HUDEP-2 (cell line): ENCODE results near the gene LEF1.
"Not testable (repeated sequence)": the region's sequence is repeated elsewhere in the genome, so short reads cannot be mapped to it uniquely, and the experiment has no call there.

ENCODE experiments used
- DNase-seq, 76 experiments: peaks; one replicate each; lab custom pipeline; 2025; ENCODE audit not compliant: unreplicated experiment in 76 of 76; lab: John Stamatoyannopoulos, UW

LEF1 gene

DNA sequence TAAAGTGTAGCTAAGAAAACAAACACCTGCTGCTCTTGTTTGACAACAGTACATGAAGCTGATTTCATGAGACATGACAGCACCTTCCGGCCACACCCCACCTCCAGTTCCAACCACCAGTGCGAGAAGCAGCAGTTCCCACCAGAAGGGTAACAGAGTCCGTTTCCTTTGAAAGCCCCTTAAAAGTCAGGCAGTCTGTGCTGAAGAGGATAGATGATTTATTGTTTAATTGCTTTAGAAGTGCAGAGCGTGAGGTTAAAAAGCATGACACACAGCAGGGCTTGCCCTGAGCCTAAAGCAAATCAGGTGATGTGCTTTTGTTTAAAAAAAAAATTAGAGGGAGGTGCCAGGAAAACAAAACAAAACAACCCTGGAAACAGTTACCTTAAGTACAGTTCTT lies 96.4 kb downstream of the LEF1 start:
- no peak for DNase-seq

DNA sequence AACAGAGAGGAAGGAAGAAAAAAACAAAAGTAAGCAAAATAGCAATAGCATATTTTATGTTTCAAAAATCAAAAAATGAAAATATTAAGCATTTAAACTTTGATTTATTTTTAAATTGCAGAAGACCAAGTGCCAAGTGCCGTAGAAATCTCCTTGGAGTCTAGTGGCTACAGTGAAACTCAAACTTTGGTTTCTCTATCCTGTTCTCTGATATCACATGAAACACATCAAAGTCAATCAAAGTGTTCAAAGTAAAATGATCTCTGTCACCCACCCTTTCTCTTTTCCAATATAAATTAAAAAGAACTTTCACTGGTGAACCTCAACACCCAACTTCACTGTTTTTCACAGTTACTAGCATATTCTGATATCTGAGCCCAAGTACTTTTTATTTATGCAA lies 98.0 kb downstream of the LEF1 start:
- no peak for DNase-seq

DNA sequence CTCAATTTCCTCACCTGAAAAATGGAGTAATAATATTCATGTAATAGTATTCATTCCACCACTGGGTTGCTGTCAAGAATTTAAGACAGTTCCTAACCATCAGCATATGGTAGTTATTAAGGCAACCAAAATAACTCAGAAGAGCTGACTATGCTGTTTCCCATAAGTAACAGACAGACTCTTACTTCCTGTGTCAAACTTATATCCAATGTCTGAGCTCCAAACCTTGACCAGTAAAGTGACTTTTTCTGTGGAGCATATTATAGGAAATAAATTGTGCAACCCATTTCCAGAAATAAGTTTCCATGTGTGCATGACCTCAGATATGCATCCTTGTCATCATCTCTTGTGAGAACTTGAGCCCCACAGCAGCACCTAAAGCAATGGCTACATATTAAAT lies 100.3 kb downstream of the LEF1 start:
- DNase-seq: no peak

DNA sequence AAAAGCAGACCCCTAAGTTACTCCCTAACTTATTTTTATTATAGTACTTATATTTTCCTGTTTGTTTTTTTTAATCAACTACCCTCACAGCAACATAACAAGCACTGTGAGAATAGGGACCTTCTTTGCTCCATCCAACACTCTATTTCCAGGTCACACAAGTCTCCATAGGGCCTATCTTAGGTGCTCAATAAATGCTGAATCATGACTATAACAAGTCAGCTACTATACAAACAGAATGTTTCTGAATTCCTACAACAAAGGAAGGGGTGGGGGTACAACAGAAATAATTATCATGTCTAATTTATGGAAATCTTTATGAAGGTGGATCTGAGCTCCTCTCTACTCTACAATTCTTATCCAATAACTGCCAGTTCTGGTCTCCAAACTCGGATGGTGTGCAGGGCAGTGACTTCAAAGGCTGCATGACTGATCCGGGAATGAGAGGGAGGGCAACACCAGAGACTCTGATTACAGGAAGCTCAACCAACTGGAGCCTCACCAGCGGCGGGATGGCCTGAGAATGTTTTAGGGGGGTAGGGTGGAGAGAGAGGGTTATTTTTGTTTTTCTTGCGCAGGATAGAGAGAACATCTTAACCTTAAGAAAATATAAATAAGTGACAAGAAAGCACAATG lies 107.9 kb downstream of the LEF1 start:
- no peak for DNase-seq

DNA sequence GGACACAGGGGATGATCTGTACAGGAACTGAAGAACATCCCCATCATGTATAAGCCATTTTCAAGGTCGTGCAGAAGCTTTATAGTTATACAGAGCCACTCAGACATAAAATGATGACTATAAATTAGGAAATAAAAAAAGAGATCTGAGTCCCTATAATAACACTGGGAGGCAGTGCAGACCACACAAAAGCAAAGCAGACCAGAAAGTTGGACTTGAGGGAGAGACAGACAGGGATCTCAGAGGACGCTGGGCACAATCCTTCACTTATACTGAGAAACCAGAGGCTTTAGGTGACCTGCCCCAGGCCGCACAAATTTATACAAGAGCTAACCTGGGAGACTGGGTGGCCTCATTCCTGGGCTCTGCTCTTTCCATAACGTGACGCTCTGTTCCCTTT lies 108.6 kb downstream of the LEF1 start:
- DNase-seq: peak in 3 of 76 experiments; percentile 3 to 10 (median 5)

DNA sequence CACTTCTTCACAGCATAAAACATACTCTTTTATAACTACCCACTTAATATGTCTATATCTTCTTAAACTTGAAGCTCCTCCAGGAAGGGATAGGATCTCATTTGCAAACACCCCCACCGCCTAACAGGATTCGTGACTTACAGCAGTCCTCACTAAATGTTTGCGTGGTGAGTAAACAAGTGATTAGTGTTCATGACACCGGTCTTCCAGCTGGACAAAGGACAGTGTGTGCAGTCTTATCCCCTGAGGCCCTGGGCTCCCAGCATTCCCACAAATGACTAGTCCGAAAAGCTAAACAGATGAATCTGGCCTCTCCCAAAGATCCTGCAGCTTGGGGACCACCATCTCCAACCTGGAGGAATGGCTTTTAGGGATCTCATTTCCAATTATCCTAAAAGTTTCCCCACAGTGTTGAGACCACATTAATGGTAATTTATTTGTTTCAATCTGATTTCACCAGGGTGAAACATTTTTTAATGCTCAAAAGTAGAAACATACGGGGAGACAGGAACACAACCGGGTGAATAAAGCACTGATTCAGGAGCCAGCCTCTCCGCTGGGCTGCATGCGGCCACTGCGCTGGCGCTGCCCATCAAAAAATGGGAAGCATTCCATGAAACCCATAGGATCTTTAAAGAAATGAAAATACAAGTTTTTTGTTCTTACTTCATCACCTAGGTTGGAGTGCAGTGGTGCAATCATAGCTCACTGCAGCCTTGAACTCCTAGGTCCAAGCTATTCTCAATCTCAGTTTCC lies 109.9 kb downstream of the LEF1 start:
- DNase-seq: no peak

- DNase-seq: no peak
These were observed 112.3 kb downstream of the LEF1 start for GRCh38 chr4:108056418-108056817.

DNA sequence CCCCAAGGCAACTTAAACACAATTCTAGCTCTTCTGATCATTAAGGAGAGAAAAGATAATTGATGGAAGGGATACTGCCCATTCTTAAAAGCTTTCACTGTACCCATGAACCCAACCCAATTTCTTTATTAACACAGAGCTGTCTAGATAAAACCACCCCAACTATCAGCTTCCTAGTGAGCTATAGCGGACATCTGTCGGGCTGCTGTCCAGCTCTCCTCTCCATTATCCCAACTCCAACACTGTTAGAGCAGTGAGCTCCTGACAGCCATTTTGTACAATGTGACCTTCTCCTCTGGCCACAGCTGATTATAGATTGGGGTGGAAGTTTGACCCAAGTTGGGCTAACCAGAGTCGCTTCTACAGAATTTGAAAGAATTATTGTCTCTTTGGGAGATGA lies 112.9 kb downstream of the LEF1 start:
- DNase-seq: no peak

DNA sequence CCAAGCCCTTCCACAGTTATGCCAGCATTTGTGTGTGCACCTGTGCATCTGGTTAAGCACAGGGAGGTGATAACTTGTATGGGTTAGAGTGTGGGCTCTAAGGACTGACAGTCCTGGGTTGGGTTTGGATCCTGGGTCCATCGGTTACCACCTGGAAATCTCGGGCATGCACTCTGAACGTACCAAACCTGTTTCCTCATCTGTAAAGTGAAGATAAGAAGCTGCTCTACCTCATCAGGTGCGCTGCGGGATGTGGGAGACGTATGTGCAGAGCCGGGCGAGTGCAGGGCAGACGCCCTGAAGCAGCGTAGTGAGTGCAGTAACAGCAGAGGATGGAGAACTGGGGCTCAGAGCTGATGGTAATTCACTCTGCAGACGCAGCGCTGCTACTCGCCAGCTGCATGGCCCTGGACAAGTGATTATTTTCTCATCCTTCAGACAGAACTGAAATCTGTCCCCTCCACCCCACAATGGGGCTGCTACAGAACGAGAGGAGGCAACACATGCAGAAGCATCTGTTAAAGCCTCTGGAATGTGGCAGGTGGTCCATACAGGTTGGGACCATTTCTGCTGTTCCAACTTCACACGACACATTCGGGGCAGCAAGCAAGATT lies 114.6 kb downstream of the LEF1 start:
- DNase-seq: no peak

- no peak for DNase-seq
These were observed 115.5 kb downstream of the LEF1 start for GRCh38 chr4:108053251-108053711.

DNA sequence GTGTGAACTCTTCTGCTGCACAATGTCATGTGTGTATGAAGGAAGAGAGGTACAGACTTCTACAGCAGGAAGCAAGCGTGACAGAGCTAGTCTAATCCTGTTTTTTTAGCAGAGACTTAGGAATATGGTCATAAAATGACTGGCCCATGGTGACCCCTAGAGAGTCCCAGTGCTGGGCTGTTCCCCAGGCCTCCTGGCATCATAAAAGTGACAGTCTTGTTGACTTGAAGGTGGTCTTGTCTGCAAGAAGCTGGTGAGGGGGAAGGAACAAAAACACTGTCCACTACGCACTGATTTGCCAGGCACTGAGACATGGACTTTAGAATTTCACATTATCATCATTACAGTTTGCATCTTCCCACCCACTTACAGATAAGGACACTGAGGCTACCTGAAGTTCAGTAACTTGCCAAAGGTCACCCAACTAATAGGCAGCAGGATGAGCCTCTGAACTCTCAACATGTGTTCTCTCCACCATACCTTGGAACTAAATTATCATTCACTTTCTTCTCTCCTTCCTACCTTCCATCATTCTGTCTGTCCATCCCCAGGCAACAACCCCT lies 116.1 kb downstream of the LEF1 start:
- no peak for DNase-seq

DNA sequence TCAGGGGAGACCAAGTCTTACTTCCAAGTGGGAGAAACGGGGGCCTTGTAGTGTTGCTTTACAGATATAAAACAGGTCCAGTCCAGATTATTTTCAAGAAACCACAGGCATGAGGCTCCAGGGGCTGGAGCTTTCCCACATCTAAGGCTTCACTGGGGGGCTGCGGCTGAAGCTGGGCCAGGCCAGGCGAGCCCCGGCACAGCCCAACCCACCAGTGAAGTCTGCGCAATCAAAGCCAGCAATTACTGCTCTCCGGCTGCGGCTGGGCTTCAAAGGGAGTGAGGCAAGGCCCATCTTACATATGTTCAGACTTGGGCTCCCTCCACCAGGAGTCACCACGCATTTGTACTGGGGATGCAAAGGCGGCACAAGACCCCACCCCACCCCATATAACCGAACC lies 117.4 kb downstream of the LEF1 start:
- DNase-seq: no peak

DNA sequence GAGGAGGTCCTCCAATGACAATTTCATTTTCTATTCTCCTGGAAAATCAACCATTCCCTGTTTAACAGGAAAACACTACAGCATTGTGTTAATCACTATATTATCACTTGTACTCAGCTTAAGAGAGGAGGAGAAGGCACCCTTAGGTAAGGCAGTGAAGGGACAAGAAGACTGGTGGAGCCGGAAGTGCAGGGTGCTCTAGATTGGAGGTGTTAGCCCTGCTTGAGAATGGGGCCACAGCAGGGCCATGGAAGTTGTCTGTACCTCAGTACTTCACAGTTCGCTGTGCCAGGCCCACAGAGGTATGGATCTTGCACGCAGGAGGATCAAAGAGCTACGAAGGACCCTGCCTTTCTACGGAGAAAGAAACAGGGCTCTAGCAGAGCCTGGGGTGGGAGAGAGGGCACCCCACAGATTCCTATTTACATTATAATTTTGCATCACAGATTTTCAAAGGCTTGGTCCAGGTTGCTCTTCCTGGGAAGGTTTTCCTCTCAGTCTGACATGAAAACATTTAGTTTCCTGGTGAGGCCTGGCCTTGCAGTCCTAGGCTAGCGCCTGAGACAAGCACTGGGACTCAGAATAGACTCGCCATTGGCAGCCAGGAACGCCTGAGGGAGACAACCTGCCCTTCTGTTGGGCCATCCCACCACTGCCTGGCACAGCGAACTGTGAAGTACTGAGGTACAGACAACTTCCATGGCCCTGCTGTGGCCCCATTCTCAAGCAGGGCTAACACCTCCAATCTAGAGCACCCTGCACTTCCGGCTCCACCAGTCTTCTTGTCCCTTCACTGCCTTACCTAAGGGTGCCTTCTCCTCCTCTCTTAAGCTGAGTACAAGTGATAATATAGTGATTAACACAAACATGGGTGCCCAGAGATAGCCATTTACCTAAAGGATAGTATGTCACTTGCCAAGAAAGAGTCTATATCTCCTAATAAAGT lies 118.3 kb downstream of the LEF1 start:
- DNase-seq: not testable (repeated sequence)

GRCh38 chr4:108049406-108049805 lies 119.3 kb downstream of the LEF1 start:
- DNase-seq: no peak

- DNase-seq: no peak
These were observed 119.7 kb downstream of the LEF1 start for GRCh38 chr4:108048997-108049396.

- no peak for DNase-seq
These were observed 120.6 kb downstream of the LEF1 start for GRCh38 chr4:108048157-108048556.

DNA sequence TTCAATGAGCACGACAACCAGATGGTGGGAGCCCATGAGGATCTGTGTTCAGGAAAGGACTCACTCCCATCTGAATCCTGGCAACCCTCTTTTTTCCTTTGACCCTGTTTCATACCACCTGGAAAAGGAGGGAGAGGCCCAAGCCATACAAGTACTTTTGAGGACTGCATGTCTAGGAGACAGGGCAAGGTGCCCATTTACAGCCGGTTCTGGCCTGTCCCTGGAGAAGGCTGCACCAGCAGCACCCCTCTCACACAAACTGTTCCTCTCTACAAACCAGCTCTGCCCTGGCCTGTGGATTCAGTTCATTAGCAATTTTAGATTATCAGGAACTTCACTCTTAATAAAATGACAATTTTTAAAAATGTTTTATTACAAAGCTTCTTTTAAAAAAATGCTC lies 121.5 kb downstream of the LEF1 start:
- DNase-seq: no peak

DNA sequence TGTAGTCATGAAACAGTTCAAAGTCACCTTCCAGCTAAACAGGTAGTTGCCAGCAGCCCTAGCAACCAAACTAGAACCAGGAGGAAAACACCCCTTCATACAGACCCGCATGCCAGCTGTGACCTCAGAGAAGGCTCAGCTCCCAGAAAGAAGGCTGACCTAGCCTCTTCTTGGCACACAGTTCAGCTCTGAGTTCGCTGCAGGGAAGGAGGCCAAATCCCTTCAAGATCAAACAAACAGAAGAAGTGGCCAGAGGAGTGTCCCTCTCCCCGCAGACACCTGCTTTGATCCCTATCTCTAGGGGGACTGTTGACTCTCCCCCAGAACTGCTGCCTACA lies 123.1 kb downstream of the LEF1 start:
- DNase-seq: no peak

DNA sequence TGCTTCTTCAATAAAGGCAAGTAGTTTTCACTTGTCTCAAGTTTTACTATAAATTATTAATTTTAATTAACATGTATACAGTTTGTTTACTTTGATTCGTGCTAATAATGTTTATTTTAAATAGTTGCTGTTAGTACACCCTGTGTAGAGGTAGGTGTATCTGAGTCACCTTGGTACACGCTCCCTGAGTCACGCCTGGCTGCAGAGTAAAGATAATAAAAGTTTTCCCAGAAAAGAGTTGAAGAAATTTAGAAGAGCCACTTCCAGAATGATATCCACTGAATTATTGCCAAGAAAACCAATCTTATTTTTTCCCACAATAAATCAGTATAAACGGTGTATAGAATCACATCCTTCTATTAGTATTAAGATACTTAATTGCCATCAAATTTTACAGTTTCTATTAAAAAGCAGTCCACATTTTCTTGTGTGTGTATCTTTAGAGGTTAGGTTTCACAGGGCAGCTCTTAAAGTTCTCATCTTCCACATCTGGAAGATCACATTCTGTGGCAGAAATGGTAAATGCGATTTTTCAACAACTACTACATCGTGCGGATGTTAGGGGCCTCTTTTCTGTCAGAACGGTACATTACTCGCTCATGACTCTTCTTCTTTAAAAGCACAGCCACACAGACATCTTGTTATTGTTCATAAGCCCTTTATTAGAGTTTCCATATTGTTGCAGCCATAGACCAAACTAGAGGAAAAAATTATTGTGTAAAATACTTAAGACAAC lies 123.6 kb downstream of the LEF1 start:
- no peak for DNase-seq

- no peak for DNase-seq
These were observed 125.2 kb downstream of the LEF1 start for GRCh38 chr4:108043526-108043925.
